Mucosa of rectum (tissue), 2 donors: ENCODE measurements around the gene NELFA.

Experiments
- H3K27ac ChIP-seq, 2 donors: one replicate each; pipeline ENCODE4 v1.7.0; 2013; ENCODE audit warnings: inconsistent platforms in 2 of 2, low read depth in 2 of 2, low read length in 2 of 2
- H3K27me3 ChIP-seq, 2 donors: one replicate each; pipeline ENCODE4 v1.7.0; 2013; ENCODE audit warnings: low read length in 2 of 2; ENCODE audit not compliant: control insufficient read depth in 2 of 2, insufficient read depth in 2 of 2
- H3K36me3 ChIP-seq, 2 donors: one replicate each; pipeline ENCODE4 v1.7.0; 2013; ENCODE audit warnings: low read length in 2 of 2; ENCODE audit not compliant: control insufficient read depth in 2 of 2, insufficient read depth in 2 of 2
- H3K4me1 ChIP-seq, 2 donors: one replicate each; pipeline ENCODE4 v1.7.0; 2013; ENCODE audit warnings: low read length in 2 of 2, mild to moderate bottlenecking in 1 of 2; ENCODE audit not compliant: control insufficient read depth in 2 of 2, insufficient read depth in 2 of 2
- H3K4me3 ChIP-seq, 2 donors: one replicate each; pipeline ENCODE4 v1.7.0; 2013; ENCODE audit warnings: low read length in 2 of 2
- H3K9ac ChIP-seq, 2 donors: one replicate each; pipeline ENCODE4 v1.7.0; 2013; ENCODE audit warnings: low read length in 2 of 2, low read depth in 1 of 2, mild to moderate bottlenecking in 1 of 2
- H3K9me3 ChIP-seq, 2 donors: one replicate each; pipeline ENCODE4 v1.7.0; 2013; ENCODE audit warnings: low read length in 2 of 2; ENCODE audit not compliant: control insufficient read depth in 2 of 2
- donor health status: healthy.
- donor health status: Normal muscosa, but diverticular disease.

Gene NELFA

DNA sequence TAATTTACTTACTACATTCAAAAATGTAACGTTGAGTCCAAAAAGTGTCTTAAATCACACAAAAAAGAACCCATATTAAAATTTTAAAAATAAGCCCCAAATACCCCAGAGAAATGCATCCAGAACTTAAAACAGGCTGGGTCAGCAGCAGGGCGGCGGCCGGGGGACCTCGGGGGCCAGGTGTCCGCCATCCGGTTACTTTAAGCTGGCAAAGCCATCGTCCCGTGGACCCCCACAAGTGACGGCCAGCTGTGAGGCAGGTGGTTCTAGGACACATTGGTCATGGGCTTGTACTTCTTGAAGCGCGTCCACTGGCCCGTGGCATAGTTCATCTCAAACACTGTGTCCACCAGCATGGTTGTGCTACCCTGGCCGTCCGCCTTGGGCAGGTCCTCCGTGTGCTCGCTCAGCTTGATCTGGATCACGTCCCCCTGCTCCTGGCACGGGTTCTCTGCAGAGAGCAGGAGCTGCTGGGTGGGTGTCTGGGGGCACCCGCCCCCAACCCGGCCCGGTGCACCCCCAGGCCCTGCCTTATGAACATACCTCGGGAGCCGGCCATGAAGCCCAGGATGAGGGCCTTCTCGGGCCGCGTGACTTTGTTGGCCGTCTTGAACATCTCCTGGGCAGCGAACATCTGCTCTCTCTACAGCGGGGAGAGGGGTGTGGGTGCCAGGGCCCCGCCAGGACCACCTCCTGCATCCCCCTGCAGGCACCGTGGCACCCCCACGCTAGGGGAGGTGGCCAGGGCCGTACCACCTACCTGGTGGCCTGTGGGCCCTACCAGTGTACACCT lies 25.5 kb downstream of the NELFA start:
- Histone ChIP-seq H3K9me3 (no peaks in the 10 kb centered on the region), H3K27ac (no peak overlapping the region), H3K4me3 (no peak overlapping the region), H3K27me3 (no peaks in the 10 kb centered on the region), H3K4me1 (peaks cover 6% of the 10 kb centered on the region in 2 donors), H3K36me3 (peaks cover 58 to 80% of the 10 kb centered on the region in 2 donors), H3K9ac (no peak overlapping the region)

DNA sequence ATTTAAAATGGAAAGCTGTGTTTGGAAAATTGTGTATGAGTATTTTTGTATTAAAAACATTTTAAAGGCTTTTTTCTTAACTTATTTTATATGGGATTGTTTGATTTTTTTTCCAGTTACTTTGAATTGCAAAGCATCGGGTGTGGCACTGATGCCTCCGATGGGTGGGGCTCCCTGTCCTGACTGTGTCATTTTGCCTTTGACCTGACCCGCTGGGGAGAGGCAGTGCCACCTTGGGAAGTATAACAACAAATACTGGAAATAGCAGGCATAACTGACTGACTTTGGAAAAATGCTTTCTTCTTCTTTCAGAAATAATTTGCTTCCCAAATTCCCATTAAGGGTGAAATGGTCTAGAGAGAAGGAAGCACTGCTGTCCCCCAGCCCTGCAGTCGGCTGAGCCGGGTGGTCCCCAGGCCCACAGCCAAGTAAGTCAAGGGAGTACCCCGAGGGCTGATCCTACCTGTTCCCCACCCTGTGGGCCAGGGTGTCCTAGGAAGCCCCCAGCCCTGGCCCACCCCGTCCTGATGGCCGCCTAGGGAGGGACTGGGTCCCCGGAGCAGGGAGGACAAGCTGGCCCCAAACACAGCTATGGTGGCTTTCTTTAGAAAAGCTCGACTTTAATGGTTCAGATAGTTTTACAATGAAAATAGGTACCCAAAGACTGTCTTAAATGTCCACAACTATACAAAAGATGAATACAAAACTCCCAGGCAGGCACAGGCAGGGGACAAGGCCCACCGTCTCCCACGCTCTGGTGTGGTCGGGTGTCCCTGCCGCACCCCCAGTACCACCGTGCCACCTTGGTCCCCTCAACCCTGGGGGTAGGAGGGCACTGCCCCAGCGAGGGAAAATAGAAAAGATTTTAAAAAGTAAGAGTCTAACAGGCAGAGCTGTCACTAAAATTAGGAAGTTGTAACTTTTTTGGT lies 26.4 kb downstream of the NELFA start:
- peaks cover 6% of the 10 kb centered on the region in 2 donors for H3K4me1 ChIP-seq
- peaks cover 57 to 76% of the 10 kb centered on the region in 2 donors for H3K36me3 ChIP-seq
- H3K9me3 ChIP-seq = no peaks in the 10 kb centered on the region
- H3K4me3 ChIP-seq = no peak overlapping the region
- peak overlapping the region; percentile 26 to 56 for H3K27ac ChIP-seq
- H3K27me3 ChIP-seq = no peaks in the 10 kb centered on the region
- H3K9ac ChIP-seq = no peak overlapping the region

DNA sequence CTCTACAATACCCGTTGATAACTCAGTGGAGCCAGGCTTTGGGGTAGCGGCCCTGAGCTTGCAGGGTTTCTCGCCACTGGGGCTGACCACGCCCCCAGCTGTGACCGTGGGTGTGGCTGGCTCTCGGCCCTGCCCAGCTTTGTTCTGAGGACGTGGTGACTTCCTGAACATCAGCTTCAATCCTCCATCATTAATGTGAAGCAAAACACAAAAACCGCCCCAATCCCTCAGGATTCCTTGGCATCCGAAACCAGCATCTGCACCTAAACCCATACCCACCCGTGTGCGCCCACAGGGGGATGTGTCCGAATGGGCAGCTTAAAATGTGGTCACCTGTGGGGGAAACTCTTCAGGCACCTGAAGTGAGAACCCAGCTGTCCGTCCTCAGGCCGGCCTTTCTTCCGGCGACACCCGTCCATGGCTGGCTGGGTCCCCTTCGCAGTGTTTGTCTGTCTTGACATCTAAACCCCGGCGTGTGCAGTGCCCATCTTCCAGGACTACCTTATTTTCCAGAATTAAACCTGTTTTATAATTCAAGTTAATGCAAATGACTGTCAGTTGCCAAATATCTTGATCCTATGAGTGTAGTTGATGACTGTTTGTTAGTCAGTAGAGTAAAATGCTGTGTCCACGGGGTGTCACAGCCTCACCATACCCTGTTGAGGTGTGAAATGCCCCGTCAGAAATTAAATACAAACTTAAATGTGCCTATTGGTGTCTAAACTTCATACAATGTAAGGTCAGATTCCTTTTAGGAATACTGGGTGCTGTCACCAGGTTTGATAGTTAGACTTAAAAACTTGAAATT lies 27.3 kb downstream of the NELFA start:
- H3K27me3 ChIP-seq = no peaks in the 10 kb centered on the region
- H3K9me3 ChIP-seq = no peaks in the 10 kb centered on the region
- H3K27ac ChIP-seq = peak overlapping the region in 1 of 2 donors; percentile 35
- H3K9ac ChIP-seq = no peak overlapping the region
- H3K4me3 ChIP-seq = no peak overlapping the region
- H3K36me3 ChIP-seq = peaks cover 61 to 76% of the 10 kb centered on the region in 2 donors
- H3K4me1 ChIP-seq = peaks cover 6% of the 10 kb centered on the region in 2 donors

DNA sequence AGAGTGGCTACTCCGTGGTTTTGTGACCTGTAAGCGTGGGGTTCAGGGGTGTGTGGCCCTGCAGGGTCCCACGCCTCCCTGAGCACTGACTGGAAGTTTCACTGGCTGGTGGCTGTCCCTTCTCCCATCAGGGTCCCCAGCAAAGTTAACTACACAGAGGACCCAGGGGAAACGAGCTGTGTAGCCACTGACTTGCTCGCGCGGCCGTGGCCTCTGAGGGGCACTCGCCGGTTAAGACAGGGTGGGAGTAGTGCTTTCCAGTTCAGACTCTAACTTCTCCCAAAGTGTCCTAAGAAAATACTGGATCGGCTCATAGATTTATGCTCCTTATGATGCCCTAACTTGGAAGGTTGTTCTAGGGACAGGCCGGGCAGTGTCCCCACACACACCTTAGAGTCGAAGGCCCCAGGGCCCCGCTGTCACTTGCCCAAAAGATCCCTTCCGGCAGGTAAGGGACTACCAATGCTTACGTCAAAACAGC lies 28.2 kb downstream of the NELFA start:
- peaks cover 6% of the 10 kb centered on the region in 2 donors for H3K4me1 ChIP-seq
- no peak overlapping the region for H3K4me3 ChIP-seq
- H3K27me3 ChIP-seq = no peaks in the 10 kb centered on the region
- H3K9ac ChIP-seq = no peak overlapping the region
- H3K9me3 ChIP-seq = no peaks in the 10 kb centered on the region
- peaks cover 63 to 77% of the 10 kb centered on the region in 2 donors for H3K36me3 ChIP-seq
- no peak overlapping the region for H3K27ac ChIP-seq

GRCh38 chr4:1979477-1980196 lies 29.1 kb downstream of the NELFA start:
- peaks cover 63 to 78% of the 10 kb centered on the region in 2 donors for H3K36me3 ChIP-seq
- H3K27ac ChIP-seq = no peak overlapping the region
- H3K4me1 ChIP-seq = peaks cover 6% of the 10 kb centered on the region in 2 donors
- no peak overlapping the region for H3K9ac ChIP-seq
- no peaks in the 10 kb centered on the region for H3K27me3 ChIP-seq
- H3K9me3 ChIP-seq = no peaks in the 10 kb centered on the region
- H3K4me3 ChIP-seq = no peak overlapping the region

GRCh38 chr4:1978741-1979476 lies 29.9 kb downstream of the NELFA start:
- Histone ChIP-seq H3K27ac (no peak overlapping the region), H3K36me3 (peaks cover 60 to 76% of the 10 kb centered on the region in 2 donors), H3K27me3 (no peaks in the 10 kb centered on the region), H3K4me3 (no peak overlapping the region), H3K9me3 (no peaks in the 10 kb centered on the region), H3K9ac (no peak overlapping the region), H3K4me1 (peaks cover 6% of the 10 kb centered on the region in 2 donors)

DNA sequence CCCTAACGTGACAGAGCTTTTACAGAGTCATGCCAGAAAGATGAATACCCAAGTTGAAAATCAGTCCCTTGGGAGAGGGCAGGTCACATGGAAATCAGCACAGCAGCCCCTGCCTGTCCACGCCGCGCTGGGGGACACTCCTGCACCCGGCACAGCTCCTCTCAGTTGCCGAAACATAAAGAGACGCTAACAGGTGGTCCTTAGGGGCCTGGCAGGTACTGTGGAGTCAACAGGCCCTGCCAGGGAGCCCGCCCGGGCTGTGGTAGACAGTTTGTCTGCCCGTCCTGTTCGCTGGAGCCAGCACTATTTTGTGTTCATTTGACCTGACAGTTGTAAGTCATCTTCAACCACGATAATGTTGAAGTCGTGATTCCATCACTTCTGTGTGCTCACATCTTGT lies 30.5 kb downstream of the NELFA start:
- Histone ChIP-seq H3K27ac (no peak overlapping the region), H3K4me1 (peaks cover 6% of the 10 kb centered on the region in 2 donors), H3K36me3 (peaks cover 57 to 76% of the 10 kb centered on the region in 2 donors), H3K27me3 (no peaks in the 10 kb centered on the region), H3K9ac (no peak overlapping the region), H3K9me3 (no peaks in the 10 kb centered on the region), H3K4me3 (no peak overlapping the region)

DNA sequence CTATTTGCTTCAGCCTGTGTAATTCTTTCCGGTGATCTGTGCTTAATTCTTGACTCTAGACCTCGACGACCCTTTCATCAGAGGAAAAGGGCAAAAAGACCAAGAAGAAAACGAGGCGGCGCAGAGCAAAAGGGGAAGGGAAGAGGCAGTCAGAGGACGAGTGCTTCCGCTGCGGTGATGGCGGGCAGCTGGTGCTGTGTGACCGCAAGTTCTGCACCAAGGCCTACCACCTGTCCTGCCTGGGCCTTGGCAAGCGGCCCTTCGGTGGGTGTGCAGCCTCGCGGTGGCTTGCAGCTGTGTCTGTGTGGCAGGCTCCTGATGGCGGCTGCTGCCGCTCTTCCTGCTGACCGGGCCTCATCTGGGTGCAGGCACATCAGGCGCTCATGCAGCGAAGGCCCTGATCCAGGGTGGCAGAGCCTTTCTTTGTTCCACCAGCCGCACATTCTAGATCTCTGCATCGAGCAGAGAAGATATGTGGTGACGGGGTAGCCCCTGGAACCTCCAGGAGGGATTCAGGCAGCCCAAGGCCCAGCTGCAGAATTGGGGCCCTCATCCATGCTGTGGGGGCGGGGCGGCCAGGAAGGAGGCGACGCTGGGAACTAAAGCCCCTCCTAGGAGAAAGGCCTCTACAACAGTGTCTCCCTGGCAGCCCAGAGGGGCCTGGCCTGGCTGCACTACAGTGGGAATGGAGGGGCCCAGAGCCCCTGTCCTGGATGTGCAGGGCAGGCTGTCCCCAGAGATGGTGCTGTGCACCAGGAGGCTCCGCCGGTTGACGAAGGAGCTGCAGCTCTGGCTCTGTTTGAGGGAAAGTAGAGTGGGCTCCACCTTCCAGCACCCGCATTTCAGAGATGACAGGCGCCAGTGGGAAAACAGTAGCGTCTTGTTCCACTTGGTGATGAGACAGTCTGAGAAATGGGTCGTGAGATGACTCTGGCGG lies 32.1 kb downstream of the NELFA start:
- no peaks in the 10 kb centered on the region for H3K27me3 ChIP-seq
- peaks cover 60 to 71% of the 10 kb centered on the region in 2 donors for H3K36me3 ChIP-seq
- no peak overlapping the region for H3K27ac ChIP-seq
- H3K4me3 ChIP-seq = no peak overlapping the region
- H3K9ac ChIP-seq = no peak overlapping the region
- no peaks in the 10 kb centered on the region for H3K9me3 ChIP-seq
- H3K4me1 ChIP-seq = peaks cover 3 to 5% of the 10 kb centered on the region in 2 donors
